SW 1271 (cell line): ENCODE results near the gene CSNK2A1.
A peak's percentile ranks its signal among the peaks of the same experiment; 100 is the strongest.

Source experiments
- DNase-seq, 2 experiments: peaks; one replicate each; lab custom pipeline; 2025; lab: John Stamatoyannopoulos, UW

The CSNK2A1 gene

GRCh38 chr20:564192-564591 is 20.6 kb upstream of the CSNK2A1 start:
- no peak for DNase-seq

- no peak for DNase-seq
Measured at GRCh38 chr20:563187-563586, 19.6 kb upstream of the CSNK2A1 start.

- DNase-seq, result no peak
Measured at GRCh38 chr20:562232-562897, 18.8 kb upstream of the CSNK2A1 start.

DNA sequence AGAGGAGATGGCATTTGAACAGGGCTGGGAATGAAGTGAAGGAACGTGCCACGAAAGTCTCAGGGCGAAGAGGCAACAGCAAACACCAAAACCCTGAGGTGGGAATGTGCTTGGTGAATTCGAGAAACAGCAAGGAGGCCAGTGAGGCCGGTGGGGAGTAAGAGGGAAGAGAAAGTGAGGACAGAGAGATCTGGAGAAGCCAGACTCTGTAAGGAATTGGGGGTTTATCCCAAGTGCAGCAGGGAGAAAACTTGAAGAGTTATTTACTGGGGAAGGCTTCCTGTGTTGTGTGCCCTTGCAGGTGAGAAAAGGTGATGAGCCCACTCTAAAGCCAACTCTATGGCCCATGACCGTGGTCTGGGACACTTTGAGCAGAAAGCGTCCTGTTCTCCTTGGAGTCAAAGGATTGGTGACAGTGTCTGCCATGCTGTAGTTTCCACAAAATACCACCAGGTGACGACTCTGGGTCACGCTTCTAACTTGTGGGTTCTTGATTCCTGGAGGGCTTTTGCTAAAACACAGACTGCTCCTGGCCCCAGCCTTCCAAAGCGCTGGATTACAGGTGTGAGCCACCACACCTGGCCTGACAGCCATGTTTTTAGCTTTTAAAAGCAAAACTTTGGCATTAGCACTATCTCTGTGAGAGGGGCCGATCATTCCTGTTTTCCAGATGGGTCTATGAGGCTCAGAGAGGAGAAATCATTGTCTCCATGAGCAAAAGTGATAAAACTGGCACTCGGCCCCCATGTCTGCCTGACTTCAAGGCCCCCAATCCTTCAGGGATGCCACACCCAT is 18.0 kb upstream of the CSNK2A1 start:
- DNase-seq, result peak; percentile 48 to 76

- no peak for DNase-seq
Measured at GRCh38 chr20:560680-561079, 17.1 kb upstream of the CSNK2A1 start.

DNA sequence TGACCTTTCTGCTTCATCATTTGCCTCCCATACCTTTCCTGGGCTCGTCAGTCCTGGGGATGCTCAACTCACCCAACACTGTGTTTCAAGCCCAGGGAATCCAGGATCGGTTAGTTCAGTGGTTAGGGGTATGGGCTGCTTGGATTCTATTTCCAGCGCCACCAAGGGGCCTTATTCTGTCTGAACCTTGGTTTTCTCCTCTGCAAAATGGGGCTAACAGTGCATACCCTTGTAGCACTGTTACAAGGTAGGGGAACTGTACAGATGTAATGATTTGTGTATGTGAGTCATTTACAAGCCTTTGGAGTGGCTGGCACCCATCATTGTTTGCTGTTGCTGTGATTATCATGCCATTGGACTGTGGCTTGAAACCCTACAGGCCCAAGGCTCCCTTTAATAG is 14.5 kb upstream of the CSNK2A1 start:
- no peak for DNase-seq

DNA sequence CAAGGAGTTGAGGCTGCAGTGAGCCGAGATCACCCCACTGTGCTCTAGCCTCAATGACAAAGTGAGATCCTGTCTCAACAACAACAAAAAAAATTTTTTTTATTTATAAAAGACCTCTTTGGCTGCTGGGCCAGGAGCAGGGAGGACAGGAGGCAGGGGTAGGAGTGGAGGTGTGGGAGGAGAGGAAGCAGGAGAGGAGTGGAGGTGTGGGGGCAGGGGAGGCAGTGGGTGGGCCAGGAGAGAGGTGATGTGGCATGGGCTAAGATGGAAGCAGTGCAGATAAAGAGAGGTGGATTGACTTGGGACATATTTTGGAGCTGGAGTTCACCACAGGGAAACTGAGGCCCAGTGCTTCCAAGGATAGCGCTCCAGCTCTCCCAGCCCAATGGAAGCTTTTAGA is 13.4 kb upstream of the CSNK2A1 start:
- DNase-seq, result no peak

- no peak for DNase-seq
Measured at GRCh38 chr20:555976-556385, 12.4 kb upstream of the CSNK2A1 start.

DNA sequence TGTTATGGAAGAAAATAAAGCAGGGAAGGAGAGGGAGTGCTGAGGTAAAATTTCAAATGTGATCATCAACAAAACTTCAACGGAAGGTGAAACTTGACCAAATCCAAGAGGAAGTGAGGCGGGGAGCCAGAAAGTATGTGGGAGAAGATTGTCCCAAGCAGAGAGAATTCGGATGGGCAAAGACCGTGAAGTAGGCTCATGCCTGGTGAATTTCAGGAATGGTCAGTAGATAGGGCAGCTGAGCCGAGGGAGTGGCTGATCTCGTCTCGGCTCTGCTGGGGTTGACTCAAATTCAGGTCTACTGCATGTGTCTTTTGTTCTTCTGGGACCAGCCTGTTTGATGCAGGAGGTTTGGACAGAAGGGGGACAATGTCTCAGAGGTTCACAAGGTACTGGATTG is 7.0 kb upstream of the CSNK2A1 start:
- no peak for DNase-seq

- no peak for DNase-seq
Measured at GRCh38 chr20:549722-550496, 6.3 kb upstream of the CSNK2A1 start.

DNA sequence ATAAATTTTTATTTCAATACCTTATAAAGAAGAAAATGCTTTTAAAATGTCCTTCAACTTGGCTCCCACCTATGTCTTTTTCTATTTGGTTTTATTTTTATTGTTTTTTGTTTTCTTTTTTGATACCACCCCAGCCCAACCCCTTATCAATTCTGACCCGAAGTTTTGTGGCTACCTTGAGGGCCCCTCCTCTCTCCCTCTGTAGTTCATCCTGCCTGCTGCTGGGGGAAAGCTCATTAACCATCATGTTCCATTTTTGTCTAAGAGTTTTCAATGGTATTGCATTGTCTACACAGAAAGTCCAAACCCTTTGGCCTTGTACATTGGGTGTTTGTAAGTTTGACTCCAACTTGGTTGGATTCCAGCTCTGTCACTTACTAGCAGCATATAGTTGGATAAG is 5.3 kb upstream of the CSNK2A1 start:
- DNase-seq, result no peak

DNA sequence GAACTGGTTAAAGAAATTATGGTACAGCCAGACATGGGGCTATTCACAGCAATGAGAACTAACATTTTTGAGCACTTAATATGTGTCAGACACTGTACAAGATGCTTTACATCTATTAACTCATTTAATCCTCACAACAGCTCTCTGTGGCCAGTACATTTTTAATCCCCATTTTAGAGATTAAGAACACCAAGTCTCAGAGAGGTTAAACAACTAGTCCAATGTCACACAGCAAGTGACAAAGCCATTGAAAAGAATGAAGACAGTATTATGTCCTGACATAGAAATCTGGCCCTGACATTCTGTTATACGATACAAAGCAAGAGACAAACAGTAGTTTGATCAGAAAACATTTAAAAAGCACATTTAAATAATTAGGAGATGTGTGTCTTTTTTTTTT is 3.8 kb upstream of the CSNK2A1 start:
- no peak for DNase-seq

- DNase-seq, result no peak
Measured at GRCh38 chr20:546353-546752, 2.8 kb upstream of the CSNK2A1 start.

DNA sequence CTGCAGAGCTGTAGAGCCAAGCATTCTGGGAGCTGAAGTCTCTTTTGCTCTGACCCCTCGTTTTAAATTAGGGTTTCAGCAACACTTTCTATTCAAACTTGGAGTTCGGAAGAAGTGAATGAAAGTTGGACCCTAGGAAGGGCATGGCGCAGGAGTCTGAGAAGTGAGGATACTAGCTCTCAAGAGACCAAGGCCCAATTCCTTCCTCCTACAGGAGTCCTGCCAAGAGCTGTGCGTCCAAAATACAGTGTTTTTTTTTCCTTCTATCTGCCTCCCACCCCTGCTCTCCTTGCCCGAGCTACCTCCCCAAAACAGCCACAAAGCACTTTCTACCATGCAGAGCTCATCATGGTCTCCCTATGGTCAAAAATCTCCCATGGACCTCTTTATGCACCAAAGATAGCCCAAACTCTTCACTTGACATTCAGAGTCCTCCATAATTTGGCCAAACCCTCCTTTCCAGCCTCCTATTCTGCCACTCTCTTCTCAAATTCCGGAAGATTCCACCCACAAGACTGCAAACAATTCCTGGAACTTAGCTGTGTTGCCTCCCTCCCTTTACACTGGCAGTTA is 649 bp upstream of the CSNK2A1 start:
- no peak for DNase-seq

DNA sequence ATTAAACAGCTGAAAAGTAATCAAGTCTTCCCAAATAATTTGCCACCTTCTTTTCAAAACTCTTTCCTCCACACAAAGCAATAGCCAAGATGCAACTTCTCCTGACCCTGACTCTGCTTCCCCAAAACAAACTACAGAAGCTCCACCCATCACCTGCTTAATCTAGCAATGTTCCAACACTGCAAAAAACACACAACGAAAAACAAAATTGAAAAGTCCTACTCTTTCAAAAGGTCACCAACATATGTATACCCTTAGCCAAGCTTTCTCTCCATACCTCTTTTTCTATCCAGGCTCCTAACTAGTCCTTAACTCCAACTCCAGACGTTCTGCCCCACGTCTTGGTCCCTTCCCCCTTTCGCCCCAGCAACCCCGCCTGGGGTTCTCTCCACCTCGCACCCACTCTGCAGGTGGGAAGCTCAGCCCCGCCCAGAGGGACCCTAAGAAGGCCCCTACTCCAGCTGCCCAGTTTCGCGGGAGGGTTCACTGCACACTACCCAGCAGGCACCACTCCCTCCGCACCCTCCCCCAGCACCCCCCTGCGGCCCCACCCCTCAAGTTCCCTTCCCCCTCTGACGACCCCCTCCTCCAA is 717 bp downstream of the CSNK2A1 start:
- peak in 1 of 2 experiments; percentile 18 for DNase-seq

DNA sequence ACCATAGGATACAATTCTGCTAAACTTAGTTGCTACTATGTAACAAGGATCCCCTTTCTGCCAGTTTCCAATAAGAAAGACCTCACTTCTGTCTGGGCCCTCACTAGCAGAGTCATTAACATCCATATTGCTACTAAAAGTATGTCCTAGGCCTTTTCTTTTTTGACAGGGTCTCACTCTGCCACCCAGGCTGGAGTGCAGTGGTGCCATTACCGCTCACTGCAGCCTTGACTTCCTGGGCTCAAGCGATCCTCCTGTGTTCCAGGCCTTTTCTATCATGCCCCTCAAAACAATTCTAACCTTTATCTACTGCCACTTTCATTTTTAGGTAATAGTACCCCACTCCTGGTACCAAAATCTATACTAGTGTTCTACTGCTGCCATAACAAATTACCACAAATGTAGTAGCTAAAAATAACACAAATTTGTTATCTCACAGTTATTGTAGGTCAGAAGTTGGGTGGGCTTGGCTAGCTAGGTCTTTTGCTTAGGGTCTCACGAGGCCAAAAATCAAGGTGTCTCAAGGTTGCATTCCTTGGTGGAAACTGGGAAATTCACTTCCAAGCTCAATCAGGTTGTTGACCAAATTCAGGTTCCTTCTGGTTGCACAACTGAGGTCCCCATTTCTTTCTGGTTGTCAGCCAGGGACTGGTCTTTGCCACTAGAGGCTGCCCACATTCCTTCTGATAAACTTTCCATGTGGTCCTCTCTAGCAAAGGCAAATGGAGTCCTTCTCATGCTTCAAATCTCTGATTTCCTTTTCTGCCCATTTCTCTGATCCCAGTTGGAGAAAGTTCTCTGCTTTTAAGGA is 3.0 kb downstream of the CSNK2A1 start:
- DNase-seq, result no peak

- peak in 1 of 2 experiments; percentile 69 for DNase-seq
Measured at GRCh38 chr20:539848-540247, 3.7 kb downstream of the CSNK2A1 start.

DNA sequence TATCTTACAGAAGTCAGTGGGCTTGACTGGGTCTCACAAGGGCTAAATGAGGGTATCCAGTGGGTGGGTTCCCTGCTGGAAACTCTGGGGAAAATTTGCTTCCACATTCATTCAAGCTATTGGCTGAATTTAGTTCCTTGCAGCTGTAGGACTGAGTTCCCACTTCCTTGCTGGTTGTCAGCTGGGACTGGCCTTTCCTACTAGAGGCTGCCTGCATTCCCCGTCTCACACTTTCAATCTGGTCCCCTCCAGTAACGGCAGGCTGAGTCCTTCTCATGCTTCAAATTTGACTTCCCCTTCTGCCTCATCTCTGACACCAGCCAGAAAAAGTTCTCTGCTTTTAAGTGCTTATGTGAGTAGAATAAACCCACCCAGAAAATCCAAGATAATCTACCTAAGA is 4.4 kb downstream of the CSNK2A1 start:
- no peak for DNase-seq

- DNase-seq, result no peak
Measured at GRCh38 chr20:537983-538382, 5.6 kb downstream of the CSNK2A1 start.

DNA sequence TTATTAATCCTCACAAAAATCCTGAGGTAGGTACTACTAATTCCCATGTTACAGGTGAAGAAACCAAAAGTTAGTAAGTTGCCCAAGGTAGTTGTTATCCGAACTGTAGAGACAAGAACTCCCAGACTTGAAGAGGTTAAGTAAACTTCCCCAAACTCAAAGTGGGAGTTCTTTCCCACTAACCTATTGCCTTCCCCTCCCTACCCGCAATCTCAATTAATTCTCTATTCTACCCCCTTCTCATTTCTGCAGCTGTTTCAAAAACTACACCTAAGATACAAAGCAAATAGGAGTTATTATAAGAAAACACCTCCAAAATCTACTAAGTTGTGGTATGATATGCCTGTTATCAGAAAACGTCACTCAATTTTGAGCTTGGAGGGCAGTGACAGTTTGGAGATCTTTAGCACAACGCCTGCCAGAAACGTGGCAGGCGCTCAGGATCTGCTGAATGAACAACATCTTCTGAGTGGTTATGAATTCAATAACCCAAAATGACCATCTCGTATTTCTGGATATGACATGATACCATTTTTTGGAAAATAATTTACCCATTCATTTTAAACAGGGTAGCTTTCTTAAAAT is 7.1 kb downstream of the CSNK2A1 start:
- DNase-seq, result no peak

- DNase-seq, result no peak
Measured at GRCh38 chr20:535958-536357, 7.6 kb downstream of the CSNK2A1 start.
